HepG2 (cell line): ENCODE results near the gene C19orf47. TPM values are rescaled to one million over a fixed set of nuclear protein-coding genes. Genes with fewer than 3 reads are reported as not detected.

Source experiments
- ARNTL ChIP-seq: sonication (generic); formaldehyde crosslinking; IDR thresholded peaks from 2 replicates; pipeline ENCODE4 v1.4.0; 2020; ENCODE audit warnings: mild to moderate bottlenecking, missing genetic modification reagents
- BHLHE40 ChIP-seq: IDR thresholded peaks from 2 replicates; pipeline ENCODE4 v1.6.1; 2011; ENCODE audit warnings: low read length, improper control_type of control experiment
- HDAC6 ChIP-seq: fragments of 200-600 bp; sonication (generic); IDR thresholded peaks from 2 replicates; pipeline ENCODE4 v1.7.0; 2017; ENCODE audit warnings: mild to moderate bottlenecking, antibody characterized with exemption, low read length, low read depth
- HNRNPUL1 ChIP-seq: fragments of 200-400 bp; formaldehyde crosslinking; IDR thresholded peaks from 2 replicates; pipeline ENCODE4 v1.6.1; 2017; ENCODE audit warnings: low read depth, mild to moderate bottlenecking, low read length, moderate library complexity
- JARID2 ChIP-seq: sonication (generic); formaldehyde crosslinking; IDR thresholded peaks from 2 replicates; pipeline ENCODE4 v1.8.1; 2023; ENCODE audit warnings: missing genetic modification reagents, inconsistent platforms; ENCODE audit not compliant: insufficient replicate concordance
- KAT8 ChIP-seq: IDR thresholded peaks from 2 replicates; pipeline ENCODE4 v1.6.1; 2016; ENCODE audit warnings: missing genetic modification reagents, missing compliant biosample characterization
- KDM5A ChIP-seq: fragments of 200-600 bp; sonication (generic); IDR thresholded peaks from 2 replicates; pipeline ENCODE4 v1.7.0; 2018; ENCODE audit warnings: antibody characterized with exemption, mild to moderate bottlenecking, low read length, borderline replicate concordance
- KLF11 ChIP-seq: IDR thresholded peaks from 2 replicates; pipeline ENCODE4 v1.6.1; 2016; ENCODE audit warnings: missing compliant biosample characterization
- MXD4 ChIP-seq: IDR thresholded peaks from 2 replicates; pipeline ENCODE4 v1.6.1; 2016; ENCODE audit warnings: mild to moderate bottlenecking, missing biosample characterization, missing genetic modification reagents
- NCOA5 ChIP-seq: sonication (generic); formaldehyde crosslinking; IDR thresholded peaks from 2 replicates; pipeline ENCODE4 v1.4.0; 2020; ENCODE audit warnings: missing genetic modification reagents
- NONO ChIP-seq, 2 experiments: fragments of 450-650 bp in 1 of 2; sonication (generic) in 1 of 2; formaldehyde crosslinking in 1 of 2; IDR thresholded peaks in 1 of 2; conservative IDR thresholded peaks in 1 of 2; 2 replicates each; pipeline versions ENCODE4 v1.6.1 to v1.8.0; 2017 to 2022; ENCODE audit warnings: mild to moderate bottlenecking in 1 of 2, missing genetic modification reagents in 1 of 2, moderate library complexity in 1 of 2
- SNAPC2 ChIP-seq: sonication (generic); formaldehyde crosslinking; IDR thresholded peaks from 2 replicates; pipeline ENCODE4 v1.8.1; 2022; ENCODE audit warnings: mild to moderate bottlenecking, missing genetic modification reagents
- SOX5 ChIP-seq: IDR thresholded peaks from 2 replicates; pipeline ENCODE4 v1.6.1; 2016; ENCODE audit warnings: borderline replicate concordance
- XRCC5 ChIP-seq: fragments of 200-400 bp; formaldehyde crosslinking; optimal IDR thresholded peaks from 2 replicates; pipeline ENCODE3; 2017; ENCODE audit warnings: mild to moderate bottlenecking, low read length
- YEATS4 ChIP-seq: sonication (generic); formaldehyde crosslinking; IDR thresholded peaks from 2 replicates; pipeline ENCODE4 v1.4.0; 2020; ENCODE audit warnings: missing genetic modification reagents, borderline replicate concordance
- ZGPAT ChIP-seq: IDR thresholded peaks from 2 replicates; pipeline ENCODE4 v1.6.1; 2016; ENCODE audit warnings: mild to moderate bottlenecking
- ZNF136 ChIP-seq: sonication (generic); formaldehyde crosslinking; IDR thresholded peaks from 2 replicates; pipeline ENCODE4 v1.8.1; 2022; ENCODE audit warnings: low read depth, mild to moderate bottlenecking, moderate library complexity, missing genetic modification reagents
- ZNF564 ChIP-seq: sonication (generic); formaldehyde crosslinking; IDR thresholded peaks from 2 replicates; pipeline ENCODE4 v1.8.1; 2023; ENCODE audit warnings: mild to moderate bottlenecking, missing genetic modification reagents
- polyA plus RNA-seq, 8 experiments: library from polyadenylated mRNA; depleted of rRNA in 3 of 8; stranded (reverse) in 7 of 8; unstranded in 1 of 8; fragments of >200 nt; fragmentation: Illumina TruSeq in 4 of 8; extraction: Trizol in 4 of 8; gene quantifications; 2 replicates each; pipeline versions ENCODE4 v1.2.1 to v1.2.3, GENCODE V29; 2011 to 2016; ENCODE audit warnings: low read depth in 4 of 8, missing spikeins in 1 of 8, mixed read lengths in 1 of 8; ENCODE audit not compliant: insufficient read depth in 1 of 8
- total RNA-seq, 5 experiments: library from RNA; depleted of rRNA; stranded (reverse); fragments of >200 nt; fragmentation: Illumina TruSeq; extraction: Trizol; gene quantifications; 2 replicates each; pipeline ENCODE4 v1.2.3, GENCODE V29; 2016; ENCODE audit warnings: low read depth in 1 of 5
- TF ChIP-seq, protein P1 (sequence below): sonication (generic); formaldehyde crosslinking; IDR thresholded peaks from 2 replicates; pipeline ENCODE4 v1.4.0; 2020; ENCODE audit warnings: missing genetic modification reagents
- TF ChIP-seq, protein P2 (sequence below): sonication (generic); formaldehyde crosslinking; IDR thresholded peaks from 2 replicates; pipeline ENCODE4 v1.9.0; 2021; ENCODE audit warnings: missing genetic modification reagents, borderline replicate concordance
- TF ChIP-seq, protein P3 (sequence below): sonication (generic); formaldehyde crosslinking; conservative IDR thresholded peaks from 2 replicates; pipeline ENCODE4 v1.8.1; 2023; ENCODE audit warnings: missing genetic modification reagents

Gene C19orf47
- total and polyA plus RNA-seq, 2 of the 13 experiments (the other 11 are each of a cell fraction or from before 2014, with no cell fraction given) = 8.1 to 10.6 TPM

DNA sequence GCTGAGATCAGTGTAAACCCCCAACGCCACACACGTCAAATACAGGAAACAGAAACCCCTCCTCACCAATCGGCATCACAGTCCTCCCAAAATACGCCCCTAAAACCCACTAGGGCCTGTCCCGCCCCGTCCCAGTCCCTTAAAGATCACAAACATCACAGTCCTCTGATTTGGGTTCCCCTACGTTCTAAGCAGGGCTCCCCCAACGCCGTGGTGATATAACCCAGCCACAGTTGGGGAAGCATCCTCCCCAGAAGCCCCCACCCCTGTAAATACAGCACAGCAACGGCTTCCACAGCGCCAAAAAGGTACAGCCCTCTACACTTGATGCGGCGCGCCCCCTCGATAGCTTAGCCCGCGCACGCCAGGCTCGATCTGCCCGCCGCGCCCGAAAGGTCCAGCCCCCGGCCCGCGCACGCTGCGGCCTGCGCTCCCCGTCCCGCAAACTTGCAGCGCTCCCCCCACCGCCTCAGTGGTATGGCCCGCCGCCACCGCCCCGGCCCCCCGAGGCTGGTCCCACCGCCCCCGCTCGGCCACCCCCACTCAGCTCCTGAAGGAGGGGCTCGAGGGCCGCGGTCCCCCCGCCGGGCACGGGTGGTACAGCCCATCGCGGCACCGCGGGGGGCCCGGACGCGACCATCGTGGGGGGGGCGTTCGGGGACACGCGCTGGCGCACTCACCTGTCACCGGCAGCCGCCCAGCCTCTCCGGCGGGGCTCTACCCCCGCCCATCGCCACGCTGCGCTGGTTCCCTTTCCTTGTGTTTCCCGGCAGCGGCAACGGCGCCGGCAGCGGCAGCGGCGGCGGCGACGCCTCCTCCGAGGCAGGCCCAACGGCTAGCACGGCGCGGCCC, 63.5 kb downstream of the C19orf47 start, which contains the start of gene AKT2 (continued):
- TF ChIP-seq, protein P1, sequence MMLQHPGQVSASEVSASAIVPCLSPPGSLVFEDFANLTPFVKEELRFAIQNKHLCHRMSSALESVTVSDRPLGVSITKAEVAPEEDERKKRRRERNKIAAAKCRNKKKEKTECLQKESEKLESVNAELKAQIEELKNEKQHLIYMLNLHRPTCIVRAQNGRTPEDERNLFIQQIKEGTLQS = no peak
- TF ChIP-seq HNRNPUL1 (no peak), HDAC6 (no peak), ZNF564 (CRISPR knock-in tag) (0 out of 2 replicates have a peak, but pooled peaks have one; percentile 43), SOX5 (CRISPR knock-in tag) (no peak), KAT8 (CRISPR knock-in tag) (no peak), ZGPAT (CRISPR knock-in tag) (peak; percentile 40; the same call in 1 of the 2 replicates), NONO (IDR thresholded peaks at IDR 0.05) (no peak), NONO (CRISPR knock-in tag; conservative IDR thresholded peaks at IDR 0.05) (peak; percentile 41; the same call in 1 of the 2 replicates), MXD4 (CRISPR knock-in tag) (peak; percentile 26; the same call in 1 of the 2 replicates), YEATS4 (CRISPR knock-in tag) (peak; percentile 87), NCOA5 (CRISPR knock-in tag) (no peak), JARID2 (no peak), SNAPC2 (CRISPR knock-in tag) (no peak), KDM5A (no peak; the same call in 1 of the 2 replicates), ZNF136 (CRISPR knock-in tag) (no peak), KLF11 (no peak), ARNTL (0 out of 2 replicates have a peak, but pooled peaks have one; percentile 16), XRCC5 (peak; percentile 30), BHLHE40 (peak; percentile 80)
- TF ChIP-seq, protein P2, sequence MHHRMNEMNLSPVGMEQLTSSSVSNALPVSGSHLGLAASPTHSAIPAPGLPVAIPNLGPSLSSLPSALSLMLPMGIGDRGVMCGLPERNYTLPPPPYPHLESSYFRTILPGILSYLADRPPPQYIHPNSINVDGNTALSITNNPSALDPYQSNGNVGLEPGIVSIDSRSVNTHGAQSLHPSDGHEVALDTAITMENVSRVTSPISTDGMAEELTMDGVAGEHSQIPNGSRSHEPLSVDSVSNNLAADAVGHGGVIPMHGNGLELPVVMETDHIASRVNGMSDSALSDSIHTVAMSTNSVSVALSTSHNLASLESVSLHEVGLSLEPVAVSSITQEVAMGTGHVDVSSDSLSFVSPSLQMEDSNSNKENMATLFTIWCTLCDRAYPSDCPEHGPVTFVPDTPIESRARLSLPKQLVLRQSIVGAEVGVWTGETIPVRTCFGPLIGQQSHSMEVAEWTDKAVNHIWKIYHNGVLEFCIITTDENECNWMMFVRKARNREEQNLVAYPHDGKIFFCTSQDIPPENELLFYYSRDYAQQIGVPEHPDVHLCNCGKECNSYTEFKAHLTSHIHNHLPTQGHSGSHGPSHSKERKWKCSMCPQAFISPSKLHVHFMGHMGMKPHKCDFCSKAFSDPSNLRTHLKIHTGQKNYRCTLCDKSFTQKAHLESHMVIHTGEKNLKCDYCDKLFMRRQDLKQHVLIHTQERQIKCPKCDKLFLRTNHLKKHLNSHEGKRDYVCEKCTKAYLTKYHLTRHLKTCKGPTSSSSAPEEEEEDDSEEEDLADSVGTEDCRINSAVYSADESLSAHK (CRISPR knock-in tag) = no peak
- TF ChIP-seq, protein P3, sequence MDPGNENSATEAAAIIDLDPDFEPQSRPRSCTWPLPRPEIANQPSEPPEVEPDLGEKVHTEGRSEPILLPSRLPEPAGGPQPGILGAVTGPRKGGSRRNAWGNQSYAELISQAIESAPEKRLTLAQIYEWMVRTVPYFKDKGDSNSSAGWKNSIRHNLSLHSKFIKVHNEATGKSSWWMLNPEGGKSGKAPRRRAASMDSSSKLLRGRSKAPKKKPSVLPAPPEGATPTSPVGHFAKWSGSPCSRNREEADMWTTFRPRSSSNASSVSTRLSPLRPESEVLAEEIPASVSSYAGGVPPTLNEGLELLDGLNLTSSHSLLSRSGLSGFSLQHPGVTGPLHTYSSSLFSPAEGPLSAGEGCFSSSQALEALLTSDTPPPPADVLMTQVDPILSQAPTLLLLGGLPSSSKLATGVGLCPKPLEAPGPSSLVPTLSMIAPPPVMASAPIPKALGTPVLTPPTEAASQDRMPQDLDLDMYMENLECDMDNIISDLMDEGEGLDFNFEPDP (CRISPR knock-in tag) = 0 out of 2 replicates have a peak, but pooled peaks have one; percentile 75
